Endothelial cell of umbilical vein (primary cell): ENCODE results near the gene B2M. TPM values are rescaled to one million over a fixed set of nuclear protein-coding genes. Genes with fewer than 3 reads are reported as not detected.

Experiments used
- BruUV-seq: library from RNA; stranded (reverse); fragments of 400-500 nt; replicated peaks from 2 replicates; lab custom pipeline; 2021; lab: Mats Ljungman, UMichigan
- CTCF ChIA-PET: fragments of 300-600, 350-600 bp; sonication (Branson Sonifier 250); formaldehyde crosslinking; loops from one replicate; lab custom pipeline; 2021; ENCODE audit warnings: antibody characterized with exemption, inconsistent platforms; lab: Charles Lee
- POLR2A ChIA-PET: fragments of 300-600, 350-600 bp; sonication (Branson Sonifier 250); formaldehyde crosslinking; loops from one replicate; lab custom pipeline; 2021; ENCODE audit warnings: antibody characterized with exemption, inconsistent platforms; lab: Charles Lee
- DNase-seq: peaks from one replicate; pipeline ENCODE4 v3.0.0-alpha.2; 2011; ENCODE audit warnings: low read depth, low spot score
- FAIRE-seq: peaks from 2 replicates; lab custom pipeline; 2011; peaks lifted over from hg19 to GRCh38; lab: Jason Lieb, UNC
- H2AFZ ChIP-seq: 2 replicates; pipeline ENCODE4 v1.6.0; 2012; ENCODE audit warnings: low read depth, low read length, control low read depth, inconsistent platforms
- H3K27ac ChIP-seq: 2 replicates; pipeline ENCODE4 v1.5.1; 2011; ENCODE audit warnings: low read depth, mild to moderate bottlenecking, control low read depth, low read length, moderate library complexity; ENCODE audit not compliant: insufficient read depth
- H3K27me3 ChIP-seq, 2 experiments: 2 replicates each; pipeline versions ENCODE4 v1.6.0 to v1.6.1; 2011; ENCODE audit warnings: low read length in 2 of 2, mixed read lengths in 1 of 2; ENCODE audit not compliant: control insufficient read depth in 2 of 2, insufficient read depth in 2 of 2
- H3K36me3 ChIP-seq, 2 experiments: 2 replicates in 1 of 2; 3 replicates in 1 of 2; pipeline ENCODE4 v1.5.1; 2011; ENCODE audit warnings: low read length in 2 of 2, mild to moderate bottlenecking in 1 of 2, moderate library complexity in 1 of 2; ENCODE audit not compliant: control insufficient read depth in 2 of 2, insufficient read depth in 2 of 2; ENCODE audit errors: extremely low read depth in 1 of 2
- H3K4me1 ChIP-seq: 3 replicates; pipeline ENCODE4 v1.5.1; 2011; ENCODE audit warnings: mild to moderate bottlenecking, low read length; ENCODE audit not compliant: control insufficient read depth, insufficient read depth; ENCODE audit errors: extremely low read depth
- H3K4me2 ChIP-seq: 2 replicates; pipeline ENCODE4 v1.6.1; 2011; ENCODE audit warnings: low read length, control low read depth, mixed read lengths; ENCODE audit not compliant: insufficient read depth
- H3K4me3 ChIP-seq, 3 experiments: fragments of 200-600 bp in 1 of 3; sonication (generic), shearing (Covaris generic) in 1 of 3; replicated peaks in 1 of 3; 2 replicates each; pipeline ENCODE4 v1.5.1; 2011 to 2016; ENCODE audit warnings: control low read depth in 3 of 3, low read length in 3 of 3, mild to moderate bottlenecking in 2 of 3, inconsistent platforms in 1 of 3, low read depth in 1 of 3, moderate library complexity in 1 of 3; ENCODE audit not compliant: insufficient read depth in 1 of 3
- H3K79me2 ChIP-seq: 2 replicates; pipeline ENCODE4 v1.6.0; 2012; ENCODE audit warnings: low read length, inconsistent platforms; ENCODE audit not compliant: control insufficient read depth, insufficient read depth
- H3K9ac ChIP-seq: replicated peaks from 2 replicates; pipeline ENCODE3; 2011; ENCODE audit warnings: low read length, control low read depth; ENCODE audit not compliant: insufficient read depth; ENCODE audit errors: extremely low read depth
- H3K9me1 ChIP-seq: replicated peaks from 3 replicates; pipeline ENCODE4 v1.6.0; 2011; ENCODE audit warnings: mild to moderate bottlenecking, low read length; ENCODE audit not compliant: control insufficient read depth, insufficient read depth; ENCODE audit errors: extremely low read depth
- H3K9me3 ChIP-seq: replicated peaks from 2 replicates; pipeline ENCODE4 v1.5.1; 2012; ENCODE audit warnings: low read length, inconsistent platforms; ENCODE audit not compliant: control insufficient read depth, insufficient read depth
- H4K20me1 ChIP-seq: replicated peaks from 2 replicates; pipeline ENCODE3; 2011; ENCODE audit warnings: mild to moderate bottlenecking, low read length; ENCODE audit not compliant: control insufficient read depth, insufficient read depth; ENCODE audit errors: extremely low read depth
- EZH2 ChIP-seq: IDR thresholded peaks from 2 replicates; pipeline ENCODE4 v1.6.1; 2012; ENCODE audit warnings: borderline replicate concordance, low read depth, mild to moderate bottlenecking, moderate library complexity, low read length, inconsistent platforms; ENCODE audit not compliant: severe bottlenecking
- FOS ChIP-seq: IDR thresholded peaks from 2 replicates; pipeline ENCODE4 v1.6.1; 2011; ENCODE audit warnings: mild to moderate bottlenecking, low read length, moderate library complexity, borderline replicate concordance; ENCODE audit not compliant: insufficient read depth
- GATA2 ChIP-seq: IDR thresholded peaks from 2 replicates; pipeline ENCODE4 v1.7.0; 2011; ENCODE audit warnings: low read depth, mild to moderate bottlenecking, moderate library complexity, mixed read lengths, low read length; ENCODE audit not compliant: insufficient read length, insufficient read depth
- JUN ChIP-seq: IDR thresholded peaks from 2 replicates; pipeline ENCODE4 v1.6.1; 2011; ENCODE audit warnings: borderline replicate concordance, low read depth; ENCODE audit not compliant: insufficient read length, insufficient read depth
- MYC ChIP-seq: IDR thresholded peaks from one replicate; pipeline ENCODE4 v1.6.1; 2011; ENCODE audit warnings: mild to moderate bottlenecking, low read depth, low read length
- POLR2A ChIP-seq: IDR thresholded peaks from 2 replicates; pipeline ENCODE4 v1.6.1; 2012; ENCODE audit warnings: low read depth, mild to moderate bottlenecking, control low read depth, low read length
- POLR2AphosphoS5 ChIP-seq: IDR thresholded peaks from 2 replicates; pipeline ENCODE4 v1.6.1; 2012; ENCODE audit warnings: low read depth, mild to moderate bottlenecking, control low read depth, low read length, moderate library complexity; ENCODE audit not compliant: insufficient read depth
- dilution Hi-C: fragments of 300-500 bp; cut with MboI; formaldehyde crosslinking; loops from one replicate; pipeline ENCODE4 v1.15.0; 2019; ENCODE audit warnings: low sequenced_read_pairs; ENCODE audit not compliant: extremely low pct_ligation_motif_present
- intact Hi-C: fragments of 100-400 bp; cut with micrococcal nuclease; formaldehyde crosslinking; loops from one replicate; pipeline ENCODE4 v1.10.0; 2022
- polyA plus RNA-seq, 4 experiments: library from polyadenylated mRNA; depleted of rRNA in 3 of 4; stranded (reverse) in 3 of 4; unstranded in 1 of 4; fragments of >200 nt; gene quantifications; 2 replicates each; pipeline versions ENCODE4 v1.2.1 to v1.2.3, GENCODE V29; 2011 to 2012; ENCODE audit warnings: missing spikeins in 1 of 4
- total RNA-seq: library from RNA; stranded (reverse); gene quantifications from 2 replicates; pipeline ENCODE4 v1.2.3, GENCODE V29; 2021
- TF ChIP-seq, protein P1 (sequence below), 2 donors: IDR thresholded peaks; 1 replicate in 1 of 2; 2 replicates in 1 of 2; pipeline ENCODE4 v1.5.1; 2011; ENCODE audit warnings: low read length in 2 of 2, mild to moderate bottlenecking in 2 of 2, moderate library complexity in 2 of 2, control low read depth in 1 of 2, inconsistent platforms in 1 of 2, low read depth in 1 of 2; ENCODE audit not compliant: insufficient read depth in 1 of 2; ENCODE audit errors: extremely low read depth in 1 of 2
- TF ChIP-seq, protein P2 (sequence below): IDR thresholded peaks from 2 replicates; pipeline ENCODE4 v1.6.1; 2011; ENCODE audit not compliant: insufficient read depth, insufficient read length

B2M gene
- total and polyA plus RNA-seq, 2 donors (not counting 3 experiments of a cell fraction or from before 2014, with no cell fraction given), result 985 to 5,206 TPM

DNA sequence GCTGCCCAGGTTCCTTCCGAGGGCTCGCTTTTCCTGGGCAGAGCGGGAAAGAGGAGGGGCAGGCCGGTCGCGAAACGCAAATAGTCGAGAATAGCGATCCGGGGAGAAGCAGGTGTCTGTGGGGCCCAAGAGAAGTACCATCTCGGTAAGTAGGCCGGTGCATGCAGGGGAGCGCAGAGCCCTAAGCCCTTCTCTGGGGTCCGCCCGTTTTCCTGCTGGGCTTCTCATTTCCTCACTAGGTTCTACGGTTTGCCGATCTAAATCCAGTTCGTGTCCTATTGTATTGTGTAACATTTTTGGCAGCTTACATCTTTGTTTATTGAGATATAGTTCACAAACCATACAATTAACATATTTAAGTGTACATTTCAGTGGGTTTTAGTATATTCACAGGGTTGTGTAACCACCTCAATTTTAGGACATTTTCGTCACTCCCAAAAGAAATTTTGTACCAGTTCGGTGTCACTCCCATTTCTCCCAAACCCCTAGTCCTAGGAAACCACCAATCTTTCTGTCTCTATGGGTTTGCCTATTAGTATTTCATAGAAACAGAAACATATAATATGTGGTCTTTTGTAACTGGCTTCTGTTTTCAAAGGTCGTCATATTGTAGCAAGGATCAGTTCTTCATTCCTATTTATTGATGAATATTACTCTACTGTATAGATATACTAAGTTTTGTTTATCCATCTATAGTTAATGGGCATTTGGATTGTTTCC, 18.3 kb downstream of the B2M start:
- dilution Hi-C loops (loop anchor here (25.0 kb wide), 1 partner anchor 142 kb away; no protein-coding TSS in a partner anchor), intact Hi-C loops (loop anchor here (5.0 kb wide), 1 partner anchor 108 kb away; no protein-coding TSS in a partner anchor)
- Histone ChIP-seq H3K79me2 (no peaks in the 10 kb centered on the region), H3K9ac (peak overlapping the region; percentile 84), H3K9me3 (no peaks in the 10 kb centered on the region), H2AFZ (peak overlapping the region; percentile 74), H3K27ac (peak overlapping the region; percentile 71), H3K9me1 (no peaks in the 10 kb centered on the region), H3K4me3 (peak overlapping the region; percentile 60 to 75 (median 69)), H3K4me2 (peak overlapping the region; percentile 88), H3K27me3 (no peaks in the 10 kb centered on the region), H3K36me3 (peaks cover 0 to 2% of the 10 kb centered on the region in 2 experiments), H4K20me1 (no peaks in the 10 kb centered on the region), H3K4me1 (peaks cover 32% of the 10 kb centered on the region)
- TF ChIP-seq MYC, result no peak
- CTCF ChIA-PET, result interaction anchor here (1.0 to 4.3 kb wide), 4 partner anchors 8 to 67 kb away, joined by 3 to 65 read pairs (median 34); partner anchors contain the start of genes B2M, PATL2 and SPG11
- TSS peak; percentile 7 for BruUV-seq
- DNase-seq (no peak), FAIRE-seq (peak; percentile 63)
- POLR2A ChIA-PET, result interaction anchor here (0.9 to 4.3 kb wide), 5 partner anchors 8 to 66 kb away, joined by 4 to 63 read pairs (median 5); partner anchors contain the start of genes B2M, PATL2 and SPG11

DNA sequence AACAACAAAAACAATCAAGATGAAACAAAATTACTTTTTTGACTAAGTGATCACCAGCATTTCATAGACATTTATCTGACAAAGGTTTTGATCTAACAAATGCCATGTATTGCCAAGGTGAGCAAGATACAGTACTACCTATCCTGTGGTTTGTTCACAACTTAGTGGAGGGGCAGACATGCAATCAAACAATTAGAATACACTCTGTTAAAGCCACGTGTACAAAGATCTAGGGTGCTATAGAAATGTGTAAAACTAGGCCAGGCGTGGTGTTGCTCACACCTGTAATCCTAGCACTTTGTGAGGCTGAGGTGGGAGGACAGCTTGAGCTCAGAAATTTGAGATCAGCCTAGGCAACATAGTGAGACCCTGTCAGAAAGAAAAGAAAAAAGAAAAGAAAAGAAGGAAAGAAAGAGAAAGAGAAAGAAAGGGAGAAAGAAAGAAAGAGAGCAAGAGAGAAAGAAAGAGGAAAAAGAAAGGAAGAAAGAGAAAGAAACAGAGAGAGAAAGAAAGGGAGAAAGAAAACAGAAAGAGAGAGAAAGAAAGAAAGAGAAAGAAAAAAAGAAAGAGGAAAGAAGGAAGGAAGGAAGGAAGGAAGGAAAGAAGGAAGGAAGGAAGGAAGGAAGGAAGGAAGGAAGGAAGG, 23.6 kb downstream of the B2M start:
- CTCF ChIA-PET, result interaction anchor here (1.2 to 5.0 kb wide), 6 partner anchors 22 to 156 kb away, joined by 4 to 107 read pairs (median 64); partner anchors contain the start of genes B2M, PATL2 and SPG11
- no peaks in the 10 kb centered on the region for H3K9me3 ChIP-seq
- dilution Hi-C loops (loop anchor here (25.0 kb wide), 1 partner anchor 148 kb away; no protein-coding TSS in a partner anchor), intact Hi-C loops (no loop called here)
- H4K20me1 ChIP-seq, result no peaks in the 10 kb centered on the region
- no peak overlapping the region for H3K9ac ChIP-seq
- H3K27ac ChIP-seq, result no peak overlapping the region
- POLR2A ChIA-PET, result interaction anchor here (2.9 kb wide), 1 partner anchor 23 kb away, joined by 20 read pairs; the partner anchor contains the start of genes B2M and PATL2
- H3K79me2 ChIP-seq, result no peaks in the 10 kb centered on the region
- H3K4me3 ChIP-seq, result no peak overlapping the region
- peaks cover 4% of the 10 kb centered on the region for H3K4me1 ChIP-seq
- no peak for DNase-seq
- no peaks in the 10 kb centered on the region for H3K27me3 ChIP-seq
- H3K4me2 ChIP-seq, result no peak overlapping the region
- FAIRE-seq, result no peak
- no peak overlapping the region for H2AFZ ChIP-seq
- TF ChIP-seq MYC, result no peak
- TF ChIP-seq, protein P1, sequence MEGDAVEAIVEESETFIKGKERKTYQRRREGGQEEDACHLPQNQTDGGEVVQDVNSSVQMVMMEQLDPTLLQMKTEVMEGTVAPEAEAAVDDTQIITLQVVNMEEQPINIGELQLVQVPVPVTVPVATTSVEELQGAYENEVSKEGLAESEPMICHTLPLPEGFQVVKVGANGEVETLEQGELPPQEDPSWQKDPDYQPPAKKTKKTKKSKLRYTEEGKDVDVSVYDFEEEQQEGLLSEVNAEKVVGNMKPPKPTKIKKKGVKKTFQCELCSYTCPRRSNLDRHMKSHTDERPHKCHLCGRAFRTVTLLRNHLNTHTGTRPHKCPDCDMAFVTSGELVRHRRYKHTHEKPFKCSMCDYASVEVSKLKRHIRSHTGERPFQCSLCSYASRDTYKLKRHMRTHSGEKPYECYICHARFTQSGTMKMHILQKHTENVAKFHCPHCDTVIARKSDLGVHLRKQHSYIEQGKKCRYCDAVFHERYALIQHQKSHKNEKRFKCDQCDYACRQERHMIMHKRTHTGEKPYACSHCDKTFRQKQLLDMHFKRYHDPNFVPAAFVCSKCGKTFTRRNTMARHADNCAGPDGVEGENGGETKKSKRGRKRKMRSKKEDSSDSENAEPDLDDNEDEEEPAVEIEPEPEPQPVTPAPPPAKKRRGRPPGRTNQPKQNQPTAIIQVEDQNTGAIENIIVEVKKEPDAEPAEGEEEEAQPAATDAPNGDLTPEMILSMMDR (IDR thresholded peaks at IDR 0.05; ENCODE audit: extremely low read depth in 1 of 2, insufficient read depth in 1 of 2, low read depth in 1 of 2, low read length in 2 of 2), result no peak
- no peak for TF ChIP-seq GATA2
- TF ChIP-seq FOS, result no peak
- no peak for TF ChIP-seq JUN
- TF ChIP-seq, protein P2, sequence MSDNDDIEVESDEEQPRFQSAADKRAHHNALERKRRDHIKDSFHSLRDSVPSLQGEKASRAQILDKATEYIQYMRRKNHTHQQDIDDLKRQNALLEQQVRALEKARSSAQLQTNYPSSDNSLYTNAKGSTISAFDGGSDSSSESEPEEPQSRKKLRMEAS, result no peak
- TF ChIP-seq EZH2, result no peak
- TF ChIP-seq POLR2AphosphoS5, result no peak
- no peak for TF ChIP-seq POLR2A
- no peaks in the 10 kb centered on the region for H3K9me1 ChIP-seq
- BruUV-seq, result no TSS peak
- peaks cover 0 to 2% of the 10 kb centered on the region in 2 experiments for H3K36me3 ChIP-seq
